ENCODE results near the gene NRP1.

The NRP1 gene

DNA sequence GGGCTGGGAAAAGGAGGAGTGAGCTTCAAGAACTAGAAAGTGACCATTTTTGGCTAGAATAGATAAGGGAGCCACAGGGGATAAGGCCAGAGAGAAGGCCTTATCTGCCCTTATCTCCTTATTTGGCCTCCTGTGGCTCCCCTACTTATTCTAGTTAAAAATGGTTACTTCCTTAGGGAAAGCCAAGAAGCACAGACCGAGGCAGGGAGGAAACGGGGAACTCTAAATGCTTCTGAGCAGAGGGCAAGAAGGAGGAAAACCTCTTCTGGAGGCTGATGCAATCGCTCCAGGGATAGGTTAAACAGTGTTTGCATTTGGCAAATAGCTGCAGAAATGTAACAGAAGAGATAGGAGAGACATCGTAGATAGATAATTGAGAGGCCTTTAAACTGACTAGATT is 18.6 kb downstream of the NRP1 start:
- TF ChIP-seq EGR1 (IDR thresholded peaks at IDR 0.05): no peak
- TF ChIP-seq, protein P1, sequence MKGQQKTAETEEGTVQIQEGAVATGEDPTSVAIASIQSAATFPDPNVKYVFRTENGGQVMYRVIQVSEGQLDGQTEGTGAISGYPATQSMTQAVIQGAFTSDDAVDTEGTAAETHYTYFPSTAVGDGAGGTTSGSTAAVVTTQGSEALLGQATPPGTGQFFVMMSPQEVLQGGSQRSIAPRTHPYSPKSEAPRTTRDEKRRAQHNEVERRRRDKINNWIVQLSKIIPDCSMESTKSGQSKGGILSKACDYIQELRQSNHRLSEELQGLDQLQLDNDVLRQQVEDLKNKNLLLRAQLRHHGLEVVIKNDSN (IDR thresholded peaks at IDR 0.05): no peak
- TF ChIP-seq CREB1 (IDR thresholded peaks at IDR 0.05; ENCODE audit: low read depth): no peak
- TF ChIP-seq REST (IDR thresholded peaks at IDR 0.05; ENCODE audit: low read depth): no peak
- TF ChIP-seq, protein P2, sequence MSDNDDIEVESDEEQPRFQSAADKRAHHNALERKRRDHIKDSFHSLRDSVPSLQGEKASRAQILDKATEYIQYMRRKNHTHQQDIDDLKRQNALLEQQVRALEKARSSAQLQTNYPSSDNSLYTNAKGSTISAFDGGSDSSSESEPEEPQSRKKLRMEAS (IDR thresholded peaks at IDR 0.05): no peak
- TF ChIP-seq ZBTB7A (IDR thresholded peaks at IDR 0.05; ENCODE audit: low read depth): no peak
- TF ChIP-seq NFIC (IDR thresholded peaks at IDR 0.05): no peak
- TF ChIP-seq TCF12 (IDR thresholded peaks at IDR 0.05; ENCODE audit: low read depth): no peak
- TF ChIP-seq RAD21 (IDR thresholded peaks at IDR 0.05; ENCODE audit: low read depth): no peak
- no peak for TF ChIP-seq TEAD4 (IDR thresholded peaks at IDR 0.05)
- no peak for TF ChIP-seq CEBPB (IDR thresholded peaks at IDR 0.05)
- TF ChIP-seq TAF1 (IDR thresholded peaks at IDR 0.05; ENCODE audit: low read depth): no peak
- no peak for TF ChIP-seq YY1 (IDR thresholded peaks at IDR 0.05; ENCODE audit: low read depth)
- TF ChIP-seq EP300 (IDR thresholded peaks at IDR 0.05; ENCODE audit: borderline replicate concordance): no peak
- TF ChIP-seq FOXM1 (IDR thresholded peaks at IDR 0.05; ENCODE audit: borderline replicate concordance, low read depth): no peak

DNA sequence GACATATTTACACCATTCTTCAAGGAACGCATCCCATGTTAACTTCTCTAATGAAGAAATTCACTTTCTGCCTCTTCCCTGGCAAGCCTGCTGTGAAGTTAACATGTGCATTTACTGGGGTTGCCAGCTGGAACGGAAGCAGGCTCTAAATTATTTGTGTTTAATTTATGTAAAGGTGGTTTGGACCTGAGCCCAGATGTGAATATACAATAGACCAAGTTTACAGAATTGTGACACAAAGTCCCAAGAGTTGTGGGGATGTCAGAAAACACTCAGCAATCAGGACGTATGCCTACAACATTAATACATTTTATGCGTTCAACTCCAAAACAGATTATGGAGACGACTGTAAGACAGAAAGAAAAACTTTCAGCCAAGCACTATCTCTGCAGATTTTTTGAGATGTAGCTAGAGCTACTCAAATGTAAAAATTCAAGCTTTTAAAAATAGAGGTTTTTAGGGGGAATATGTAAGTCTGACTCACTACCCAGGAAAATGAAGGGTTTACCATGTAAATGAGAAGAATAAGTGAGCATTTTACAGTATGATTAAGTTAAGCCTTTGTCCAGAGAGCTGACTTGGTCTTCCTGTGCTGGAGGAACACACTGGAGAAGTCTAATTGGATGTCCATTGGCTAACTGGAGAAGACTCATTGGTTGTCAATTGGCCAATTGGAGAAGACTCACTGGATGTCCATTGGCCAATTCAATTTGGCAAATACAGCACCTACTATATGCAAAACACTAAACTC is 19.5 kb downstream of the NRP1 start:
- TF ChIP-seq TEAD4 (IDR thresholded peaks at IDR 0.05): peak; percentile 53
- 0 out of 2 replicates have a peak, but pooled peaks have one; percentile 46 for TF ChIP-seq EP300 (IDR thresholded peaks at IDR 0.05; ENCODE audit: borderline replicate concordance)
- TF ChIP-seq, protein P2 (IDR thresholded peaks at IDR 0.05): peak; percentile 25; the same call in 1 of the 2 replicates
- TF ChIP-seq NFIC (IDR thresholded peaks at IDR 0.05): peak; percentile 88
- TF ChIP-seq TCF12 (IDR thresholded peaks at IDR 0.05; ENCODE audit: low read depth): peak; percentile 69
- no peak for TF ChIP-seq CREB1 (IDR thresholded peaks at IDR 0.05; ENCODE audit: low read depth)
- TF ChIP-seq CEBPB (IDR thresholded peaks at IDR 0.05): no peak
- TF ChIP-seq, protein P1 (IDR thresholded peaks at IDR 0.05): no peak

GRCh38 chr10:33311640-33312039 is 22.8 kb downstream of the NRP1 start:
- no peak for TF ChIP-seq REST (IDR thresholded peaks at IDR 0.05; ENCODE audit: low read depth)
- no peak for TF ChIP-seq TEAD4 (IDR thresholded peaks at IDR 0.05)
- TF ChIP-seq FOXM1 (IDR thresholded peaks at IDR 0.05; ENCODE audit: borderline replicate concordance, low read depth): no peak
- no peak for TF ChIP-seq ZBTB7A (IDR thresholded peaks at IDR 0.05; ENCODE audit: low read depth)
- no peak for TF ChIP-seq TAF1 (IDR thresholded peaks at IDR 0.05; ENCODE audit: low read depth)
- TF ChIP-seq TCF12 (IDR thresholded peaks at IDR 0.05; ENCODE audit: low read depth): no peak
- TF ChIP-seq YY1 (IDR thresholded peaks at IDR 0.05; ENCODE audit: low read depth): no peak
- TF ChIP-seq NFIC (IDR thresholded peaks at IDR 0.05): no peak
- TF ChIP-seq CEBPB (IDR thresholded peaks at IDR 0.05): no peak
- TF ChIP-seq, protein P2 (IDR thresholded peaks at IDR 0.05): no peak
- no peak for TF ChIP-seq EGR1 (IDR thresholded peaks at IDR 0.05)
- TF ChIP-seq EP300 (IDR thresholded peaks at IDR 0.05; ENCODE audit: borderline replicate concordance): no peak
- TF ChIP-seq, protein P1 (IDR thresholded peaks at IDR 0.05): no peak
- TF ChIP-seq RAD21 (IDR thresholded peaks at IDR 0.05; ENCODE audit: low read depth): no peak
- no peak for TF ChIP-seq CREB1 (IDR thresholded peaks at IDR 0.05; ENCODE audit: low read depth)

GRCh38 chr10:33310853-33311252 is 23.6 kb downstream of the NRP1 start:
- no peak for TF ChIP-seq RAD21 (IDR thresholded peaks at IDR 0.05; ENCODE audit: low read depth)

- TF ChIP-seq TCF12 (IDR thresholded peaks at IDR 0.05; ENCODE audit: low read depth) (no peak), EP300 (IDR thresholded peaks at IDR 0.05; ENCODE audit: borderline replicate concordance) (no peak), TEAD4 (IDR thresholded peaks at IDR 0.05) (no peak), REST (IDR thresholded peaks at IDR 0.05; ENCODE audit: low read depth) (no peak)
- TF ChIP-seq, protein P2 (IDR thresholded peaks at IDR 0.05): no peak
Measured at GRCh38 chr10:33309406-33309805, 25.1 kb downstream of the NRP1 start.
